Measurements from ENCODE around the gene DOK3. TPM values are rescaled to one million over a fixed set of nuclear protein-coding genes. Genes with fewer than 3 reads are reported as not detected.

Gene DOK3
- total RNA-seq, 2 experiments from 2014 or later, result 7.3 to 7.8 TPM

GRCh38 chr5:177510567-177511053, 984 bp upstream of the DOK3 start:
- DNase-seq, result no peak

GRCh38 chr5:177509991-177510566, 453 bp upstream of the DOK3 start:
- peak overlapping the region; percentile 63 for H3K27ac Mint-ChIP-seq
- DNase-seq (no peak), ATAC-seq (no peak)
- H3K27me3 Mint-ChIP-seq (ENCODE audit: low read depth), result no peaks in the 10 kb centered on the region
- peaks cover 16% of the 10 kb centered on the region for H3K4me1 Mint-ChIP-seq (ENCODE audit: low read depth)
- POLR2A ChIA-PET, result no interaction called here
- no peak overlapping the region for H3K4me3 Mint-ChIP-seq
- H3K9me3 Mint-ChIP-seq (ENCODE audit: insufficient read depth), result no peaks in the 10 kb centered on the region
- CTCF ChIA-PET, result interaction anchor here (3.5 kb wide), 1 partner anchor 9 kb away, joined by 23 read pairs; no protein-coding TSS in a partner anchor
- peaks cover 36% of the 10 kb centered on the region for H3K36me3 Mint-ChIP-seq (ENCODE audit: low read depth)

More at GRCh38 chr5:177510567-177511053, 984 bp upstream of the DOK3 start:
- ATAC-seq, result no peak
- ChIA-PET CTCF (interaction anchor here (3.5 kb wide), 1 partner anchor 10 kb away, joined by 23 read pairs; no protein-coding TSS in a partner anchor), POLR2A (no interaction called here)
- Mint-ChIP-seq H3K27ac (no peak overlapping the region), H3K36me3 (ENCODE audit: low read depth) (peaks cover 41% of the 10 kb centered on the region), H3K9me3 (ENCODE audit: insufficient read depth) (no peaks in the 10 kb centered on the region), H3K27me3 (ENCODE audit: low read depth) (no peaks in the 10 kb centered on the region), H3K4me1 (ENCODE audit: low read depth) (peaks cover 22% of the 10 kb centered on the region), H3K4me3 (no peak overlapping the region)

- peaks cover 23% of the 10 kb centered on the region for H3K36me3 Mint-ChIP-seq (ENCODE audit: low read depth)
- H3K4me1 Mint-ChIP-seq (ENCODE audit: low read depth), result peaks cover 9% of the 10 kb centered on the region
- ChIA-PET CTCF (interaction anchor here (1.7 to 4.8 kb wide), 4 partner anchors 8 to 118 kb away, joined by 6 to 23 read pairs (median 15); no protein-coding TSS in a partner anchor), POLR2A (interaction anchor here (0.9 to 1.0 kb wide), 2 partner anchors 11 to 29 kb away, joined by 3 to 4 read pairs; partner anchors contain the start of gene PDLIM7)
- no peak overlapping the region for H3K4me3 Mint-ChIP-seq
- no peak overlapping the region for H3K27ac Mint-ChIP-seq
- H3K9me3 Mint-ChIP-seq (ENCODE audit: insufficient read depth), result no peaks in the 10 kb centered on the region
- no peak for DNase-seq
- no peaks in the 10 kb centered on the region for H3K27me3 Mint-ChIP-seq (ENCODE audit: low read depth)
- ATAC-seq, result no peak
These were observed 789 bp downstream of the DOK3 start for GRCh38 chr5:177508837-177509236.

- ChIA-PET POLR2A (interaction anchor here (0.8 to 1.0 kb wide), 3 partner anchors 12 to 98 kb away, joined by 3 read pairs; no protein-coding TSS in a partner anchor), CTCF (interaction anchor here (1.2 to 4.8 kb wide), 5 partner anchors 15 to 119 kb away, joined by 4 to 23 read pairs (median 6); no protein-coding TSS in a partner anchor)
- H3K27ac Mint-ChIP-seq, result no peak overlapping the region
- no peaks in the 10 kb centered on the region for H3K27me3 Mint-ChIP-seq (ENCODE audit: low read depth)
- H3K4me3 Mint-ChIP-seq, result no peak overlapping the region
- DNase-seq (no peak), ATAC-seq (no peak)
- no peaks in the 10 kb centered on the region for H3K9me3 Mint-ChIP-seq (ENCODE audit: insufficient read depth)
- peaks cover 9% of the 10 kb centered on the region for H3K4me1 Mint-ChIP-seq (ENCODE audit: low read depth)
- peaks cover 17% of the 10 kb centered on the region for H3K36me3 Mint-ChIP-seq (ENCODE audit: low read depth)
These were observed 1.4 kb downstream of the DOK3 start for GRCh38 chr5:177508221-177508611.

- peak overlapping the region; percentile 3 for H3K27ac Mint-ChIP-seq
These were observed 1.9 kb downstream of the DOK3 start for GRCh38 chr5:177507596-177508220.

GRCh38 chr5:177507165-177507564, 2.5 kb downstream of the DOK3 start:
- ChIA-PET CTCF (interaction anchor here (1.2 to 4.8 kb wide), 5 partner anchors 50 to 118 kb away, joined by 4 to 23 read pairs (median 6); no protein-coding TSS in a partner anchor), POLR2A (interaction anchor here (1.0 kb wide), 1 partner anchor 9 kb away, joined by 4 read pairs; the partner anchor contains the start of gene PDLIM7)
- H3K27me3 Mint-ChIP-seq (ENCODE audit: low read depth), result no peaks in the 10 kb centered on the region
- H3K4me3 Mint-ChIP-seq, result no peak overlapping the region
- H3K27ac Mint-ChIP-seq, result no peak overlapping the region
- ATAC-seq (no peak), DNase-seq (no peak)
- no peaks in the 10 kb centered on the region for H3K9me3 Mint-ChIP-seq (ENCODE audit: insufficient read depth)
- peaks cover 10% of the 10 kb centered on the region for H3K4me1 Mint-ChIP-seq (ENCODE audit: low read depth)
- H3K36me3 Mint-ChIP-seq (ENCODE audit: low read depth), result peaks cover 15% of the 10 kb centered on the region

More at GRCh38 chr5:177507596-177508220, 1.9 kb downstream of the DOK3 start:
- Mint-ChIP-seq H3K27me3 (ENCODE audit: low read depth) (no peaks in the 10 kb centered on the region), H3K4me3 (no peak overlapping the region), H3K4me1 (ENCODE audit: low read depth) (peaks cover 9% of the 10 kb centered on the region), H3K9me3 (ENCODE audit: insufficient read depth) (no peaks in the 10 kb centered on the region), H3K36me3 (ENCODE audit: low read depth) (peaks cover 16% of the 10 kb centered on the region)
- ATAC-seq (no peak), DNase-seq (no peak)
- CTCF ChIA-PET, result interaction anchor here (1.2 to 4.8 kb wide), 5 partner anchors 15 to 118 kb away, joined by 4 to 23 read pairs (median 6); no protein-coding TSS in a partner anchor
- POLR2A ChIA-PET, result interaction anchor here (0.8 to 1.0 kb wide), 3 partner anchors 10 to 99 kb away, joined by 3 to 4 read pairs (median 3); partner anchors contain the start of gene PDLIM7

- ATAC-seq (no peak), DNase-seq (no peak)
- Mint-ChIP-seq H3K27me3 (ENCODE audit: low read depth) (no peaks in the 10 kb centered on the region), H3K4me3 (no peak overlapping the region), H3K27ac (no peak overlapping the region), H3K9me3 (ENCODE audit: insufficient read depth) (no peaks in the 10 kb centered on the region), H3K36me3 (ENCODE audit: low read depth) (no peaks in the 10 kb centered on the region), H3K4me1 (ENCODE audit: low read depth) (peaks cover 15% of the 10 kb centered on the region)
- CTCF ChIA-PET, result interaction anchor here (0.7 to 4.8 kb wide), 4 partner anchors 48 to 115 kb away, joined by 3 to 23 read pairs (median 8); no protein-coding TSS in a partner anchor
- POLR2A ChIA-PET, result no interaction called here
These were observed 4.6 kb downstream of the DOK3 start for GRCh38 chr5:177505075-177505474.

- ATAC-seq (no peak), DNase-seq (no peak)
- H3K27ac Mint-ChIP-seq, result no peak overlapping the region
- peaks cover 6% of the 10 kb centered on the region for H3K27me3 Mint-ChIP-seq (ENCODE audit: low read depth)
- no peaks in the 10 kb centered on the region for H3K9me3 Mint-ChIP-seq (ENCODE audit: insufficient read depth)
- no peaks in the 10 kb centered on the region for H3K36me3 Mint-ChIP-seq (ENCODE audit: low read depth)
- H3K4me1 Mint-ChIP-seq (ENCODE audit: low read depth), result peaks cover 12% of the 10 kb centered on the region
- no peak overlapping the region for H3K4me3 Mint-ChIP-seq
- ChIA-PET CTCF (interaction anchor here (1.3 to 4.8 kb wide), 4 partner anchors 47 to 114 kb away, joined by 4 to 76 read pairs (median 17); no protein-coding TSS in a partner anchor), POLR2A (interaction anchor here (1.0 kb wide), 1 partner anchor 11 kb away, joined by 3 read pairs; no protein-coding TSS in a partner anchor)
These were observed 5.3 kb downstream of the DOK3 start for GRCh38 chr5:177504086-177505056.

GRCh38 chr5:177503351-177504085, 6.1 kb downstream of the DOK3 start:
- Mint-ChIP-seq H3K36me3 (ENCODE audit: low read depth) (no peaks in the 10 kb centered on the region), H3K4me1 (ENCODE audit: low read depth) (peaks cover 13% of the 10 kb centered on the region), H3K27me3 (ENCODE audit: low read depth) (peaks cover 11% of the 10 kb centered on the region), H3K4me3 (no peak overlapping the region), H3K9me3 (ENCODE audit: insufficient read depth) (no peaks in the 10 kb centered on the region), H3K27ac (no peak overlapping the region)
- ATAC-seq (no peak), DNase-seq (no peak)
- POLR2A ChIA-PET, result interaction anchor here (1.0 kb wide), 1 partner anchor 12 kb away, joined by 3 read pairs; no protein-coding TSS in a partner anchor
- CTCF ChIA-PET, result interaction anchor here (1.4 to 6.2 kb wide), 5 partner anchors 13 to 194 kb away, joined by 4 to 97 read pairs (median 17); partner anchors contain the start of gene DDX41

- POLR2A ChIA-PET, result no interaction called here
- Mint-ChIP-seq H3K4me3 (no peak overlapping the region), H3K27ac (no peak overlapping the region), H3K9me3 (ENCODE audit: insufficient read depth) (no peaks in the 10 kb centered on the region), H3K27me3 (ENCODE audit: low read depth) (peaks cover 16% of the 10 kb centered on the region), H3K36me3 (ENCODE audit: low read depth) (no peaks in the 10 kb centered on the region), H3K4me1 (ENCODE audit: low read depth) (peaks cover 19% of the 10 kb centered on the region)
- CTCF ChIA-PET, result interaction anchor here (1.4 to 6.2 kb wide), 9 partner anchors 14 to 389 kb away, joined by 3 to 97 read pairs (median 17); partner anchors contain the start of gene DDX41
- DNase-seq (no peak), ATAC-seq (no peak)
These were observed 6.7 kb downstream of the DOK3 start for GRCh38 chr5:177502886-177503285.

Measured in activated CD8-positive, alpha-beta T cell treated with anti-CD3 and anti-CD28 coated beads, Interleukin-2, amount 10 ng/mL, durations not matched to agents 7 days and 5 days (primary cell).